IMR-90 (cell line): ENCODE data around the gene SFPQ. TPM values are rescaled to one million over a fixed set of nuclear protein-coding genes. Genes with fewer than 3 reads are reported as not detected.
"Not testable (repeated sequence)": the region's sequence is repeated elsewhere in the genome, so short reads cannot be mapped to it uniquely, and the experiment has no call there.

ENCODE experiments used
- ATAC-seq: fragments of 200-7000 bp; cut with Tn5 transposase; 2 replicates; pipeline ENCODE4 v1.9.1; 2020; ENCODE audit warnings: low read depth, mild to moderate bottlenecking, moderate library complexity
- BruUV-seq: library from RNA; stranded (reverse); fragments of 400-500 nt; replicated peaks from 2 replicates; lab custom pipeline; 2021; lab: Mats Ljungman, UMichigan
- CTCF ChIA-PET: fragments of 300-600 bp; formaldehyde crosslinking; extraction: SDS; loops from one replicate; lab custom pipeline; 2021; ENCODE audit warnings: antibody characterized with exemption; lab: Yijun Ruan, JAX
- POLR2A ChIA-PET: fragments of 300-600 bp; sonication (Branson Sonifier 250); formaldehyde crosslinking; loops from one replicate; lab custom pipeline; 2022; ENCODE audit warnings: antibody characterized with exemption; ENCODE audit not compliant: unreplicated experiment; lab: Charles Lee
- DNase-seq: peaks from one replicate; pipeline ENCODE4 v3.0.0; 2013
- H2AFZ ChIP-seq: replicated peaks from 2 replicates; pipeline ENCODE3; 2013; ENCODE audit warnings: low read length, mild to moderate bottlenecking; ENCODE audit not compliant: poor library complexity
- H2AK5ac ChIP-seq: 2 replicates; pipeline ENCODE4 v1.6.1; 2013; ENCODE audit warnings: low read depth, low read length, inconsistent platforms
- H2AK9ac ChIP-seq: replicated peaks from 2 replicates; pipeline ENCODE3; 2013; ENCODE audit warnings: mild to moderate bottlenecking, low read depth, low read length, moderate library complexity; ENCODE audit not compliant: poor library complexity
- H2BK120ac ChIP-seq: 2 replicates; pipeline ENCODE4 v1.6.1; 2013; ENCODE audit warnings: low read depth, low read length, inconsistent platforms
- H2BK15ac ChIP-seq: 3 replicates; pipeline ENCODE4 v1.6.1; 2013; ENCODE audit warnings: low read depth, low read length, inconsistent platforms
- H2BK20ac ChIP-seq: 2 replicates; pipeline ENCODE4 v1.6.1; 2013; ENCODE audit warnings: low read depth, mild to moderate bottlenecking, inconsistent platforms, low read length, moderate library complexity
- H2BK5ac ChIP-seq: 2 replicates; pipeline ENCODE4 v1.6.1; 2013; ENCODE audit warnings: mild to moderate bottlenecking, low read depth, low read length, inconsistent platforms; ENCODE audit not compliant: poor library complexity, severe bottlenecking
- H3K14ac ChIP-seq: replicated peaks from 2 replicates; pipeline ENCODE4 v1.6.1; 2013; ENCODE audit warnings: low read depth, low read length, inconsistent platforms
- H3K18ac ChIP-seq: 2 replicates; pipeline ENCODE4 v1.6.1; 2013; ENCODE audit warnings: low read depth, low read length, control low read depth
- H3K23ac ChIP-seq: 2 replicates; pipeline ENCODE4 v1.6.1; 2013; ENCODE audit warnings: low read depth, low read length, inconsistent platforms
- H3K27ac ChIP-seq: 2 replicates; pipeline ENCODE4 v1.5.1; 2013; ENCODE audit warnings: mild to moderate bottlenecking, control low read depth, low read length; ENCODE audit not compliant: insufficient read depth
- H3K27me3 ChIP-seq: 2 replicates; pipeline ENCODE4 v1.6.1; 2013; ENCODE audit warnings: low read length; ENCODE audit not compliant: control insufficient read depth, insufficient read depth
- H3K36me3 ChIP-seq: 2 replicates; pipeline ENCODE4 v1.6.1; 2013; ENCODE audit warnings: low read length, mixed read lengths; ENCODE audit not compliant: control insufficient read depth, insufficient read depth
- H3K4ac ChIP-seq: 2 replicates; pipeline ENCODE4 v1.6.1; 2013; ENCODE audit warnings: low read depth, low read length, inconsistent platforms
- H3K4me1 ChIP-seq: 2 replicates; pipeline ENCODE4 v1.6.1; 2013; ENCODE audit warnings: low read length, mixed read lengths; ENCODE audit not compliant: control insufficient read depth, insufficient read depth
- H3K4me2 ChIP-seq: 2 replicates; pipeline ENCODE4 v1.6.1; 2013; ENCODE audit warnings: low read depth, mild to moderate bottlenecking, control low read depth, low read length, moderate library complexity
- H3K4me3 ChIP-seq: 2 replicates; pipeline ENCODE4 v1.5.1; 2013; ENCODE audit warnings: low read depth, mild to moderate bottlenecking, control low read depth, low read length, moderate library complexity; ENCODE audit not compliant: insufficient read depth
- H3K56ac ChIP-seq: 2 replicates; pipeline ENCODE4 v1.6.1; 2013; ENCODE audit warnings: low read length, inconsistent platforms; ENCODE audit not compliant: insufficient read depth; ENCODE audit errors: extremely low read depth
- H3K79me1 ChIP-seq, 2 experiments: 2 replicates each; pipeline ENCODE4 v1.6.1; 2013; ENCODE audit warnings: low read length in 2 of 2, inconsistent platforms in 1 of 2, low read depth in 1 of 2
- H3K9ac ChIP-seq: 2 replicates; pipeline ENCODE4 v1.6.1; 2013; ENCODE audit warnings: low read depth, low read length, control low read depth
- H3K9me1 ChIP-seq: 2 replicates; pipeline ENCODE4 v1.6.1; 2013; ENCODE audit warnings: low read length, inconsistent platforms; ENCODE audit not compliant: insufficient read depth
- H3K9me3 ChIP-seq: 2 replicates; pipeline ENCODE4 v1.6.1; 2013; ENCODE audit warnings: low read length; ENCODE audit not compliant: control insufficient read depth, insufficient read depth
- H4K20me1 ChIP-seq: 2 replicates; pipeline ENCODE4 v1.6.1; 2013; ENCODE audit warnings: low read length, inconsistent platforms; ENCODE audit not compliant: insufficient read depth
- H4K5ac ChIP-seq: 2 replicates; pipeline ENCODE4 v1.6.1; 2013; ENCODE audit warnings: mild to moderate bottlenecking, low read depth, low read length, control low read depth
- H4K8ac ChIP-seq, 2 experiments: 2 replicates each; pipeline ENCODE4 v1.6.1; 2013; ENCODE audit warnings: low read depth in 2 of 2, low read length in 2 of 2, control low read depth in 1 of 2, inconsistent platforms in 1 of 2
- H4K91ac ChIP-seq: 2 replicates; pipeline ENCODE4 v1.6.1; 2013; ENCODE audit warnings: low read depth, low read length, inconsistent platforms; ENCODE audit not compliant: insufficient read depth
- WGBS, 2 experiments: methylation state at CpG; one replicate each; pipeline versions ENCODE4 v1.1.5 to v1.1.7; 2013; ENCODE audit warnings: missing lambda C conversion rate in 2 of 2; ENCODE audit not compliant: insufficient read length in 1 of 2; ENCODE audit errors: extremely low coverage in 2 of 2; 5-methylcytosine and 5-hydroxymethylcytosine counted together
- dilution Hi-C: fragments of 300-500 bp; cut with HindIII; formaldehyde crosslinking; loops from one replicate; pipeline ENCODE4 v1.14.3; 2018; ENCODE audit warnings: low sequenced_read_pairs; ENCODE audit not compliant: unreplicated experiment
- in situ Hi-C: fragments of 300-500 bp; cut with MboI; formaldehyde crosslinking; loops from 3 replicates; pipeline ENCODE4 v1.14.3; 2019; ENCODE audit warnings: low sequenced_read_pairs, inconsistent platforms, mixed read lengths
- intact Hi-C: fragments of 100-400 bp; cut with micrococcal nuclease; formaldehyde crosslinking; loops from 2 replicates; pipeline ENCODE4 v1.10.0; 2022
- polyA plus RNA-seq, 3 experiments: library from polyadenylated mRNA; depleted of rRNA; stranded (reverse); fragments of >200 nt; gene quantifications; 2 replicates each; pipeline ENCODE4 v1.2.3, GENCODE V29; 2012; ENCODE audit warnings: low replicate concordance in 1 of 3
- total RNA-seq: library from RNA; depleted of rRNA; stranded (reverse); fragments of >200 nt; gene quantifications from 2 replicates; pipeline ENCODE4 v1.2.3, GENCODE V29; 2012

SFPQ gene
- total and polyA plus RNA-seq, 2 of the 4 experiments (the other 2 are of a cell fraction): 53.9 to 121 TPM

- DNase-seq, H4K8ac ChIP-seq, H4K91ac ChIP-seq, H3K23ac ChIP-seq, H2AFZ ChIP-seq, ATAC-seq, H2BK5ac ChIP-seq, BruUV-seq, POLR2A ChIA-PET, H2AK5ac ChIP-seq, dilution Hi-C loops, H3K14ac ChIP-seq, H3K9ac ChIP-seq, H3K9me1 ChIP-seq, H3K56ac ChIP-seq, H2AK9ac ChIP-seq, H3K27ac ChIP-seq, H3K27me3 ChIP-seq, in situ Hi-C loops, H4K5ac ChIP-seq, H3K9me3 ChIP-seq, H3K4me1 ChIP-seq, H3K36me3 ChIP-seq, H3K4ac ChIP-seq, intact Hi-C loops, CTCF ChIA-PET, H2BK20ac ChIP-seq, H3K18ac ChIP-seq, H3K4me3 ChIP-seq, H2BK120ac ChIP-seq, H2BK15ac ChIP-seq, H4K20me1 ChIP-seq, H3K4me2 ChIP-seq, H3K79me1 ChIP-seq: not testable (repeated sequence)
- 88% methylated on average over 4 of the region's 5 CpGs; no CpG with 5 or more reads in 1 of the 2 experiments for WGBS, 2 experiments
Measured at GRCh38 chr1:35137590-35137989, 55.4 kb downstream of the SFPQ start.
